ENCODE results near the gene KIF23. TPM values are rescaled to one million over a fixed set of nuclear protein-coding genes. Genes with fewer than 3 reads are reported as not detected.

The KIF23 gene
- total and polyA plus RNA-seq, 2 of the 4 experiments (the other 2 are of a cell fraction), result 37.7 to 56.1 TPM

- no peaks in the 10 kb centered on the region for H3K27me3 ChIP-seq (ENCODE audit: control insufficient read depth, insufficient read depth, low read length)
- peaks cover 6% of the 10 kb centered on the region for H3K9me1 ChIP-seq (ENCODE audit: insufficient read depth, low read length)
- H3K4me2 ChIP-seq (ENCODE audit: low read depth, low read length), result no peak overlapping the region
- no TSS peak for BruUV-seq (replicated peaks)
- H4K5ac ChIP-seq (ENCODE audit: low read depth, low read length), result no peak overlapping the region
- ChIA-PET CTCF (no interaction called here), POLR2A (ENCODE audit: unreplicated experiment) (no interaction called here)
- no peak overlapping the region for H2AK9ac ChIP-seq (replicated peaks; ENCODE audit: low read depth, low read length, poor library complexity)
- intact Hi-C loops (cut with micrococcal nuclease), result no loop called here
- no peak overlapping the region for H2AK5ac ChIP-seq (ENCODE audit: low read depth, low read length)
- no peak overlapping the region for H4K8ac ChIP-seq (ENCODE audit: low read depth in 2 of 2, low read length in 2 of 2)
- TF ChIP-seq RAD21 (IDR thresholded peaks at IDR 0.05; ENCODE audit: low read length), result no peak
- no peak for TF ChIP-seq CEBPB (IDR thresholded peaks at IDR 0.05; ENCODE audit: low read depth, low read length)
- no peak for TF ChIP-seq MAFK (IDR thresholded peaks at IDR 0.05; ENCODE audit: low read depth, low read length)
- H2AFZ ChIP-seq (replicated peaks; ENCODE audit: low read length, poor library complexity), result no peak overlapping the region
- WGBS, 2 experiments (ENCODE audit: extremely low coverage in 2 of 2, insufficient read length in 1 of 2), result no CpG with 5 or more reads among the region's 2 CpGs
- no peak overlapping the region for H2BK120ac ChIP-seq (ENCODE audit: low read depth, low read length)
- H3K18ac ChIP-seq (ENCODE audit: low read depth, low read length), result no peak overlapping the region
- no peak overlapping the region for H3K9ac ChIP-seq (ENCODE audit: low read depth, low read length)
- H3K9me3 ChIP-seq (ENCODE audit: control insufficient read depth, insufficient read depth, low read length), result no peaks in the 10 kb centered on the region
- no peak overlapping the region for H3K4me3 ChIP-seq (ENCODE audit: insufficient read depth, low read depth, low read length)
- H3K4ac ChIP-seq (ENCODE audit: low read depth, low read length), result no peak overlapping the region
- peaks cover 37 to 57% of the 10 kb centered on the region in 2 experiments for H3K79me1 ChIP-seq (ENCODE audit: low read depth in 1 of 2, low read length in 2 of 2)
- DNase-seq, result peak; percentile 21
- dilution Hi-C loops (cut with HindIII; ENCODE audit: low sequenced_read_pairs, unreplicated experiment), result no loop called here
- H3K14ac ChIP-seq (replicated peaks; ENCODE audit: low read depth, low read length), result no peak overlapping the region
- H4K91ac ChIP-seq (ENCODE audit: insufficient read depth, low read depth, low read length), result no peak overlapping the region
- no peak overlapping the region for H2BK15ac ChIP-seq (ENCODE audit: low read depth, low read length)
- in situ Hi-C loops (cut with MboI; ENCODE audit: low sequenced_read_pairs), result no loop called here
- peaks cover 3% of the 10 kb centered on the region; the same call in 1 of the 2 replicates for H3K4me1 ChIP-seq (ENCODE audit: control insufficient read depth, insufficient read depth, low read length)
- no peak overlapping the region for H3K27ac ChIP-seq (ENCODE audit: insufficient read depth, low read length)
- H2BK5ac ChIP-seq (ENCODE audit: low read depth, low read length, poor library complexity, severe bottlenecking), result peak overlapping the region; percentile 71
- H3K56ac ChIP-seq (ENCODE audit: extremely low read depth, insufficient read depth, low read length), result no peak overlapping the region
- H4K20me1 ChIP-seq (ENCODE audit: insufficient read depth, low read length), result no peaks in the 10 kb centered on the region
- peak; percentile 49; the same call in 1 of the 2 replicates for ATAC-seq (ENCODE audit: low read depth)
- no peak overlapping the region for H2BK20ac ChIP-seq (ENCODE audit: low read depth, low read length)
- no peak overlapping the region for H3K23ac ChIP-seq (ENCODE audit: low read depth, low read length)
- peaks cover 9% of the 10 kb centered on the region; the same call in 1 of the 2 replicates for H3K36me3 ChIP-seq (ENCODE audit: control insufficient read depth, insufficient read depth, low read length)
These were observed 9.9 kb downstream of the KIF23 start for GRCh38 chr15:69424001-69424400.

Measured in IMR-90 (cell line).